Liver (tissue), 9 donors: Measurements from ENCODE around the gene DOCK1. TPM values are rescaled to one million over a fixed set of nuclear protein-coding genes. Genes with fewer than 3 reads are reported as not detected.
A peak's percentile ranks its signal among the peaks of the same experiment; 100 is the strongest.

Source experiments
- DNase-seq: peaks from one replicate; pipeline ENCODE4 v3.0.0-alpha.2; 2017; ENCODE audit warnings: low spot score
- H3K27ac ChIP-seq, 2 donors: one replicate each; pipeline ENCODE4 v1.7.0; 2013; ENCODE audit warnings: inconsistent platforms in 2 of 2, low read length in 2 of 2, control low read depth in 1 of 2, low read depth in 1 of 2, mild to moderate bottlenecking in 1 of 2
- H3K27me3 ChIP-seq, 4 donors: one replicate each; pipeline versions ENCODE4 v1.6.1 to v1.7.0; 2013; ENCODE audit warnings: low read length in 3 of 4, inconsistent platforms in 1 of 4, mild to moderate bottlenecking in 1 of 4, moderate library complexity in 1 of 4; ENCODE audit not compliant: control insufficient read depth in 4 of 4, insufficient read depth in 4 of 4
- H3K36me3 ChIP-seq, 4 donors: one replicate each; pipeline versions ENCODE4 v1.6.1 to v1.7.0; 2013; ENCODE audit warnings: low read length in 3 of 4, mild to moderate bottlenecking in 3 of 4, low read depth in 1 of 4, moderate library complexity in 1 of 4; ENCODE audit not compliant: control insufficient read depth in 4 of 4, insufficient read depth in 3 of 4
- H3K4me1 ChIP-seq, 4 donors: one replicate each; pipeline versions ENCODE4 v1.6.1 to v1.7.0; 2013; ENCODE audit warnings: low read length in 3 of 4, mild to moderate bottlenecking in 3 of 4, moderate library complexity in 1 of 4; ENCODE audit not compliant: control insufficient read depth in 4 of 4, insufficient read depth in 4 of 4
- H3K4me3 ChIP-seq, 3 donors: one replicate each; pipeline versions ENCODE4 v1.6.1 to v1.7.0; 2013; ENCODE audit warnings: low read length in 3 of 3, control low read depth in 1 of 3, low read depth in 1 of 3, mild to moderate bottlenecking in 1 of 3
- H3K9ac ChIP-seq, 2 donors: one replicate each; pipeline ENCODE4 v1.7.0; 2013; ENCODE audit warnings: low read length in 2 of 2, mild to moderate bottlenecking in 2 of 2, moderate library complexity in 2 of 2, control low read depth in 1 of 2, low read depth in 1 of 2
- H3K9me3 ChIP-seq, 4 donors: one replicate each; pipeline versions ENCODE4 v1.6.1 to v1.7.0; 2013; ENCODE audit warnings: low read length in 3 of 4; ENCODE audit not compliant: control insufficient read depth in 4 of 4
- ATF3 ChIP-seq: IDR thresholded peaks from 2 replicates; pipeline ENCODE4 v1.6.1; 2016; ENCODE audit warnings: antibody characterized with exemption
- CTCF ChIP-seq: fragments of 150-350 bp; IDR thresholded peaks from 2 replicates; pipeline ENCODE4 v1.5.1; 2017; ENCODE audit warnings: improper control_type of control experiment, low read depth, low read length; ENCODE audit not compliant: missing input control
- EGR1 ChIP-seq, 2 donors: IDR thresholded peaks; 2 replicates each; pipeline ENCODE4 v1.6.1; 2016 to 2018; ENCODE audit warnings: antibody characterized with exemption in 2 of 2, low read depth in 2 of 2
- FOXA1 ChIP-seq: IDR thresholded peaks from 2 replicates; pipeline ENCODE4 v1.6.1; 2016; ENCODE audit warnings: antibody characterized with exemption
- FOXA2 ChIP-seq: IDR thresholded peaks from 2 replicates; pipeline ENCODE4 v1.6.1; 2016; ENCODE audit warnings: antibody characterized with exemption
- GABPA ChIP-seq, 2 donors: IDR thresholded peaks in 1 of 2; conservative IDR thresholded peaks in 1 of 2; 2 replicates each; pipeline ENCODE4 v1.6.1; 2016; ENCODE audit warnings: antibody characterized with exemption in 2 of 2, mild to moderate bottlenecking in 1 of 2, moderate library complexity in 1 of 2
- HNF4A ChIP-seq, 2 donors: conservative IDR thresholded peaks; 2 replicates each; pipeline ENCODE4 v1.6.1; 2016; ENCODE audit warnings: antibody characterized with exemption in 2 of 2, mild to moderate bottlenecking in 2 of 2
- HNF4G ChIP-seq: IDR thresholded peaks from 2 replicates; pipeline ENCODE4 v1.6.1; 2016; ENCODE audit warnings: antibody characterized with exemption
- JUND ChIP-seq, 2 donors: IDR thresholded peaks; 2 replicates each; pipeline ENCODE4 v1.6.1; 2016; ENCODE audit warnings: antibody characterized with exemption in 2 of 2
- MAX ChIP-seq: IDR thresholded peaks from 2 replicates; pipeline ENCODE4 v1.6.1; 2016; ENCODE audit warnings: antibody characterized with exemption
- NR2F2 ChIP-seq: IDR thresholded peaks from 2 replicates; pipeline ENCODE4 v1.6.1; 2016; ENCODE audit warnings: antibody characterized with exemption
- RAD21 ChIP-seq, 2 donors: IDR thresholded peaks; 2 replicates each; pipeline ENCODE4 v1.6.1; 2016; ENCODE audit warnings: antibody characterized with exemption in 2 of 2, mild to moderate bottlenecking in 2 of 2
- REST ChIP-seq: IDR thresholded peaks from 2 replicates; pipeline ENCODE4 v1.6.1; 2016; ENCODE audit warnings: antibody characterized with exemption, mild to moderate bottlenecking
- RXRA ChIP-seq, 2 donors: IDR thresholded peaks; 2 replicates each; pipeline ENCODE4 v1.6.1; 2017 to 2018; ENCODE audit warnings: antibody characterized with exemption in 2 of 2, mild to moderate bottlenecking in 1 of 2
- SP1 ChIP-seq: IDR thresholded peaks from 2 replicates; pipeline ENCODE4 v1.6.1; 2018; ENCODE audit warnings: antibody characterized with exemption, mild to moderate bottlenecking
- TAF1 ChIP-seq: conservative IDR thresholded peaks from 2 replicates; pipeline ENCODE4 v1.6.1; 2016; ENCODE audit warnings: antibody characterized with exemption, mild to moderate bottlenecking
- YY1 ChIP-seq: IDR thresholded peaks from 2 replicates; pipeline ENCODE4 v1.6.1; 2016; ENCODE audit warnings: antibody characterized with exemption, mild to moderate bottlenecking
- ZBTB33 ChIP-seq: IDR thresholded peaks from 2 replicates; pipeline ENCODE4 v1.6.1; 2016; ENCODE audit warnings: antibody characterized with exemption
- WGBS: extraction: QIAGEN DNeasy Blood & Tissue Kit; methylation state at CpG from one replicate; pipeline ENCODE4 v1.1.7; 2013; 5-methylcytosine and 5-hydroxymethylcytosine counted together
- polyA plus RNA-seq, 2 donors: library from polyadenylated mRNA; stranded (reverse) in 1 of 2; unstranded in 1 of 2; fragments of 200-250 nt in 1 of 2; fragments of >200 nt in 1 of 2; fragmentation: Nextera tagmentation in 1 of 2; extraction: Ambion mirVana in 1 of 2; gene quantifications; one replicate each; pipeline versions ENCODE4 v1.2.1 to v1.2.3, GENCODE V29; 2013 to 2015
- total RNA-seq, 2 donors: library from RNA; depleted of rRNA; stranded (reverse); fragments of >200 nt; gene quantifications; one replicate each; pipeline ENCODE4 v1.2.3, GENCODE V29; 2014
- donor health status: healthy.
- donor health status: healthy.
- donor health status: healthy.
- donor health status: healthy.
- donor health status: healthy.

Gene DOCK1
- total and polyA plus RNA-seq, 4 donors: 3.8 to 28.8 (median 9.1) TPM

GRCh38 chr10:127036987-127037386 is 131.8 kb downstream of the DOCK1 start:
- peaks cover 1 to 57% (median 31%) of the 10 kb centered on the region in 4 donors for H3K36me3 ChIP-seq
- TF ChIP-seq ZBTB33 (no peak), NR2F2 (no peak), RXRA (IDR thresholded peaks at IDR 0.05) (no peak), FOXA1 (no peak), ATF3 (no peak), RAD21 (IDR thresholded peaks at IDR 0.05) (no peak), HNF4A (conservative IDR thresholded peaks at IDR 0.05) (no peak), GABPA (IDR thresholded peaks at IDR 0.05 in 1 of 2, conservative IDR thresholded peaks at IDR 0.05 in 1 of 2) (no peak), JUND (IDR thresholded peaks at IDR 0.05) (no peak), CTCF (no peak), YY1 (no peak), EGR1 (IDR thresholded peaks at IDR 0.05; ENCODE audit: low read depth in 2 of 2) (no peak), MAX (no peak), SP1 (no peak), HNF4G (no peak), FOXA2 (no peak), REST (no peak), TAF1 (no peak)
- 97% methylated on average over 4 of the region's 4 CpGs for WGBS
- H3K9ac ChIP-seq: no peak overlapping the region
- no peak overlapping the region for H3K4me3 ChIP-seq
- H3K9me3 ChIP-seq: no peaks in the 10 kb centered on the region
- no peaks in the 10 kb centered on the region for H3K4me1 ChIP-seq
- no peak overlapping the region for H3K27ac ChIP-seq
- H3K27me3 ChIP-seq: no peaks in the 10 kb centered on the region
- peak; percentile 12 for DNase-seq
